ENCODE data around the gene GALNS. TPM values are rescaled to one million over a fixed set of nuclear protein-coding genes. Genes with fewer than 3 reads are reported as not detected.

The GALNS gene
- total and polyA plus RNA-seq, 2 donors (not counting 3 experiments of a cell fraction or from before 2014, with no cell fraction given), result 21.8 to 40.2 TPM

DNA sequence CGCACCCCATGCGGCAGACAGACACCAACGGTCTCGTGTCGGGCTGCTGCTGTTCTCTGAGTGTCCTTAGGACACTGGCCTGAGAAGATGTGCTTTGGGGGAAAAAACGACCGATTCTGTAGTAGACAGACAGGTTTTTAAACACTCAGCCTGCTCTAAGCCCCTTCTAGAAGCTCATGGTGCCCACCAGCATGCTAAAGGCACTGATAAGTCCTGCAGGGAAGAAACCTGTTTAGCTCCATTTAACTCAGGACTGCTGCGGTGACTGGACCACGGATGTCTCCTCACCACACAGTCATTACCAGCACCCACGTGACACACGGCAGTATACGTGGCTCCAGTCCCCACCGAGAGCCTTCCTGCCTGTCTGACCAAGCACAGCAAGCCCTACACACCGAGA, 26.0 kb downstream of the GALNS start:
- Histone ChIP-seq H3K9ac (replicated peaks; ENCODE audit: extremely low read depth, insufficient read depth, low read length) (no peak overlapping the region), H3K9me1 (replicated peaks; ENCODE audit: control insufficient read depth, extremely low read depth, insufficient read depth, low read length) (no peaks in the 10 kb centered on the region), H4K20me1 (replicated peaks; ENCODE audit: control insufficient read depth, extremely low read depth, insufficient read depth, low read length) (no peaks in the 10 kb centered on the region), H3K36me3 (ENCODE audit: control insufficient read depth in 2 of 2, extremely low read depth in 1 of 2, insufficient read depth in 2 of 2, low read length in 2 of 2) (peaks cover 0 to 3% of the 10 kb centered on the region in 2 experiments), H3K4me2 (ENCODE audit: insufficient read depth, low read length) (no peak overlapping the region), H3K4me3 (replicated peaks in 1 of 3; ENCODE audit: insufficient read depth in 1 of 3, low read depth in 1 of 3, low read length in 3 of 3) (no peak overlapping the region), H3K9me3 (replicated peaks; ENCODE audit: control insufficient read depth, insufficient read depth, low read length) (no peaks in the 10 kb centered on the region), H3K27ac (ENCODE audit: insufficient read depth, low read depth, low read length) (no peak overlapping the region), H3K27me3 (ENCODE audit: control insufficient read depth in 2 of 2, insufficient read depth in 2 of 2, low read length in 2 of 2) (no peaks in the 10 kb centered on the region), H3K79me2 (ENCODE audit: control insufficient read depth, insufficient read depth, low read length) (no peaks in the 10 kb centered on the region), H2AFZ (ENCODE audit: low read depth, low read length) (no peak overlapping the region), H3K4me1 (ENCODE audit: control insufficient read depth, extremely low read depth, insufficient read depth, low read length) (no peaks in the 10 kb centered on the region)
- CTCF ChIA-PET, result no interaction called here
- no peak for FAIRE-seq
- dilution Hi-C loops (cut with MboI; ENCODE audit: extremely low pct_ligation_motif_present, low sequenced_read_pairs) (no loop called here), intact Hi-C loops (cut with micrococcal nuclease) (no loop called here)
- no peak for DNase-seq (ENCODE audit: low read depth, low spot score)
- TF ChIP-seq, protein P1, sequence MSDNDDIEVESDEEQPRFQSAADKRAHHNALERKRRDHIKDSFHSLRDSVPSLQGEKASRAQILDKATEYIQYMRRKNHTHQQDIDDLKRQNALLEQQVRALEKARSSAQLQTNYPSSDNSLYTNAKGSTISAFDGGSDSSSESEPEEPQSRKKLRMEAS (IDR thresholded peaks at IDR 0.05; ENCODE audit: insufficient read depth, insufficient read length), result no peak
- no peak for TF ChIP-seq MYC (IDR thresholded peaks at IDR 0.05; ENCODE audit: low read depth, low read length)
- TF ChIP-seq JUN (IDR thresholded peaks at IDR 0.05; ENCODE audit: borderline replicate concordance, insufficient read depth, insufficient read length, low read depth), result no peak
- no peak for TF ChIP-seq GATA2 (IDR thresholded peaks at IDR 0.05; ENCODE audit: insufficient read depth, insufficient read length, low read depth, low read length)
- no peak for TF ChIP-seq POLR2AphosphoS5 (IDR thresholded peaks at IDR 0.05; ENCODE audit: insufficient read depth, low read depth, low read length)
- TF ChIP-seq, protein P2, sequence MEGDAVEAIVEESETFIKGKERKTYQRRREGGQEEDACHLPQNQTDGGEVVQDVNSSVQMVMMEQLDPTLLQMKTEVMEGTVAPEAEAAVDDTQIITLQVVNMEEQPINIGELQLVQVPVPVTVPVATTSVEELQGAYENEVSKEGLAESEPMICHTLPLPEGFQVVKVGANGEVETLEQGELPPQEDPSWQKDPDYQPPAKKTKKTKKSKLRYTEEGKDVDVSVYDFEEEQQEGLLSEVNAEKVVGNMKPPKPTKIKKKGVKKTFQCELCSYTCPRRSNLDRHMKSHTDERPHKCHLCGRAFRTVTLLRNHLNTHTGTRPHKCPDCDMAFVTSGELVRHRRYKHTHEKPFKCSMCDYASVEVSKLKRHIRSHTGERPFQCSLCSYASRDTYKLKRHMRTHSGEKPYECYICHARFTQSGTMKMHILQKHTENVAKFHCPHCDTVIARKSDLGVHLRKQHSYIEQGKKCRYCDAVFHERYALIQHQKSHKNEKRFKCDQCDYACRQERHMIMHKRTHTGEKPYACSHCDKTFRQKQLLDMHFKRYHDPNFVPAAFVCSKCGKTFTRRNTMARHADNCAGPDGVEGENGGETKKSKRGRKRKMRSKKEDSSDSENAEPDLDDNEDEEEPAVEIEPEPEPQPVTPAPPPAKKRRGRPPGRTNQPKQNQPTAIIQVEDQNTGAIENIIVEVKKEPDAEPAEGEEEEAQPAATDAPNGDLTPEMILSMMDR (IDR thresholded peaks at IDR 0.05; ENCODE audit: extremely low read depth in 1 of 2, insufficient read depth in 1 of 2, low read depth in 1 of 2, low read length in 2 of 2), result no peak
- no peak for TF ChIP-seq EZH2 (IDR thresholded peaks at IDR 0.05; ENCODE audit: borderline replicate concordance, low read depth, low read length, severe bottlenecking)
- no peak for TF ChIP-seq FOS (IDR thresholded peaks at IDR 0.05; ENCODE audit: borderline replicate concordance, insufficient read depth, low read length)
- no peak for TF ChIP-seq POLR2A (IDR thresholded peaks at IDR 0.05; ENCODE audit: low read depth, low read length)
- no TSS peak for BruUV-seq (replicated peaks)
- POLR2A ChIA-PET, result no interaction called here
